GM12865 (cell line): Measurements from ENCODE around the gene SOCS7.

ENCODE experiments used
- DNase-seq: peaks from one replicate; pipeline ENCODE4 v3.0.0; 2010; ENCODE audit warnings: low read depth
- H3K4me3 ChIP-seq: 2 replicates; pipeline ENCODE4 v1.5.1; 2011; ENCODE audit warnings: mild to moderate bottlenecking, low read depth, low read length, control low read depth
- CTCF ChIP-seq: IDR thresholded peaks from 2 replicates; pipeline ENCODE4 v1.5.1; 2011; ENCODE audit warnings: low read length, control low read depth, low read depth, inconsistent platforms; ENCODE audit not compliant: insufficient read depth; ENCODE audit errors: missing control alignments

The SOCS7 gene

DNA sequence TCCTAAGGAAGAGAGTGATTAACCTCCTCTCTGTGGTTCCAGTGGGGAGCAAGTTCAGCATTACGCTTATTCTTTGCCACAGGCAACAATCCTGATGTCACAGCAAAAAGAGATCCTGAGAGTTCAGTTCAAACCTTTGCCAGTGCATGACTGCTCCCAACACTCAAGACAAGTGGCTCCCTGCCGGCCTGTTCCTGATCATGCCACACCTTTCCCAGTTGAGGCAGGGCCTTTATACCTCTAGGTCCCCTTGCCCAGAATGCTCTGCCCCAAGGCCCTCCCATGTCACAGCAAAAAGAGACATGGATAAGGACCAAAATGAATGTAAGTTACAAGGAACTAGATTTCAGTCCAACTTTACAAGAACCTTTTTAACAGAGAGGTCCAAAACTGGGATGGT is 45.6 kb downstream of the SOCS7 start:
- no peak overlapping the region for H3K4me3 ChIP-seq
- DNase-seq = no peak
- no peak for TF ChIP-seq CTCF

- TF ChIP-seq CTCF = no peak
- H3K4me3 ChIP-seq = no peak overlapping the region
- DNase-seq = no peak
These were observed 48.6 kb downstream of the SOCS7 start for GRCh38 chr17:38400286-38400685.

- H3K4me3 ChIP-seq = no peak overlapping the region
- no peak for TF ChIP-seq CTCF
- no peak for DNase-seq
These were observed 49.8 kb downstream of the SOCS7 start for GRCh38 chr17:38401459-38401858.

DNA sequence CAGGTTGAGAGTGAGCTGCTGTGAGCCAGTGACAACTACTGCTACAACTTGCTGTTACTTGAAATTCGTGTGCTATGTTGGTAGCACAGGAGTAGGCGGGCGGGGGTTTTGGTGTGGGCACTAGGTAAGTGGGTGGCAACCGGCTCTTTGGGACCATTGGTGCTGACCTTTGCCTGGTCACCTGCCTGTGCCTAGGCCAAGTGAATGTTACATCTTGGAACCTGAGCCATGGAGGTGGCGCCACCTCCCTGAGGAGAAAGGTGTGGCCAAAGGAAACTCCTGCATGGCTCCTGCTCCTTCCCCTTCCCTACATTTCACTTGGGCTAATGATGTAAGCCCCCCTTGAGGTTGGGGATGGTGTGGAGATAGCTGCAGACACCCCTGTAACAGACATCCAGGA is 51.3 kb downstream of the SOCS7 start:
- no peak for DNase-seq
- no peak for TF ChIP-seq CTCF
- no peak overlapping the region for H3K4me3 ChIP-seq

DNA sequence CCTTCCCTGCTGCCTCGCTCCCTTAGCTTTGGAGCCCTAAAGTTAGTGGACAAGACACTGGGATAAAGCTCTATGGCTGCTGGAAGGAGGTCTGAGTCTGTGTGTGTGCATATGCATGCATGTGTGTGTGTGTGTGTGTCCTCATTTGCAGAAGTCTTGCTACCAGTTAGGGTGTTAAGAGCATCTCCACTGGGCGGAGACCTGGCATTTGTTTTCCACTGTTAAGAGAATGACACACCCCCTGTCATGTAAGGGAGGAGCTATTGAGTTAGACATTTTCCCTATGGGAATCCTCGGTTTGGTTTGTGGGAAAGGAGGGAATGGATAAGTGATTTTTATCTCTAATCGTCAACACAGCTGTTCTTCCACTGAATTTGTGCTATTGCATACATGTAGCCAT is 51.8 kb downstream of the SOCS7 start:
- TF ChIP-seq CTCF = no peak
- H3K4me3 ChIP-seq = no peak overlapping the region
- no peak for DNase-seq

- DNase-seq = no peak
- H3K4me3 ChIP-seq = no peak overlapping the region
- no peak for TF ChIP-seq CTCF
These were observed 52.7 kb downstream of the SOCS7 start for GRCh38 chr17:38404174-38404943.

DNA sequence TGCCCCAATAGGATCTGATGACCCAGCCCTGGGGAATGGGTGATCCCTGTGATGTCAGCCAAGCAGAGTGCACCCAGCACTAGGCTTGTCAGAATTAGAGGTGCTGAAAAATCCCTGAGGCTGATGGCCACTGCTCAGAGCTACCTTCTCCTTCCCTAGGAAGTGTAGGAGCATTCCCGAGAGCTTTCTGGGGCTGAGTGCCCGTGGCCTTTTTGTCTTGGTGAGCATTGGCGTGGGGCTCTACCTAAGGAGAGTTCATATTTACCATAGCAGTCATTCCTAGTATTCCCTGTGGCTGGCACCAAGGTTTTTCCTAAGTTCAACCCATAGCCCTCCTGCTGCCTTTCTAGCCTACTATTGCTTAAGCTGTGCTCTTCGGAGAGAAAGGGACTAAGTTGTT is 54.0 kb downstream of the SOCS7 start:
- DNase-seq = no peak
- TF ChIP-seq CTCF = no peak
- H3K4me3 ChIP-seq = no peak overlapping the region
